NB4 (cell line): Measurements from ENCODE around the gene MARK1.

Experiments
- CTCF ChIP-seq: IDR thresholded peaks from one replicate; pipeline ENCODE4 v1.5.1; 2012; ENCODE audit warnings: low read depth, low read length
- MAX ChIP-seq: IDR thresholded peaks from 2 replicates; pipeline ENCODE4 v1.6.1; 2011; ENCODE audit warnings: low read depth, low read length
- MYC ChIP-seq: IDR thresholded peaks from 2 replicates; pipeline ENCODE4 v1.6.1; 2011; ENCODE audit warnings: low read depth, low read length
- POLR2A ChIP-seq: IDR thresholded peaks from 2 replicates; pipeline ENCODE4 v1.6.1; 2011; ENCODE audit warnings: mild to moderate bottlenecking; ENCODE audit not compliant: insufficient read length; ENCODE audit errors: extremely low read depth

DNA sequence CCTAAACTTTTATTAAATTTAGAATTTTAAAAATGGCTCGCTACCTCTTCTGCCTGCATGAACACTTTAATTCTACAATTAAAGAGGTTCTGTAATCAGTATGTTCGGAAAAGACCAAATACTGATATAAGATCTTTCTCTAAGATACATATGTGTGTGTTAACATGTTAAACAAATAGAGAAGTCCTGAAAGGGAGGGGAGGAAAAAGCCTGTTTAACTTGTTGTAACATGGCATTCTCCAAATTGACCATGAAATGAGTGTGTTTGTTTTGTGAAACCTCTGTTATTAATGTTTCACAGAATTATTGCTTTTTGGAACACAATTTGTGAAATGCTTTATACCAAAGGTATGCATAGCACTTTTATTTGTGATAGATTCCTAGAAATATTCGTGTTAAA lies 77.0 kb downstream of the MARK1 start:
- TF ChIP-seq CTCF: no peak
- TF ChIP-seq MAX: no peak
- TF ChIP-seq POLR2A: no peak
- TF ChIP-seq MYC: no peak
